ENCODE measurements around the gene SOCS7.

The SOCS7 gene

GRCh38 chr17:38322156-38322779 is 29.4 kb upstream of the SOCS7 start:
- TF ChIP-seq FOXM1 (IDR thresholded peaks at IDR 0.05; ENCODE audit: borderline replicate concordance, low read depth), result no peak
- TF ChIP-seq RAD21 (IDR thresholded peaks at IDR 0.05; ENCODE audit: low read depth), result peak; percentile 46
- TF ChIP-seq USF1 (IDR thresholded peaks at IDR 0.05), result no peak
- TF ChIP-seq CREB1 (IDR thresholded peaks at IDR 0.05; ENCODE audit: low read depth), result no peak
- TF ChIP-seq YY1 (IDR thresholded peaks at IDR 0.05; ENCODE audit: low read depth), result no peak

GRCh38 chr17:38322897-38323296 is 28.7 kb upstream of the SOCS7 start:
- TF ChIP-seq TCF12 (IDR thresholded peaks at IDR 0.05; ENCODE audit: low read depth) (no peak), TEAD4 (IDR thresholded peaks at IDR 0.05) (no peak), USF1 (IDR thresholded peaks at IDR 0.05) (no peak), TAF1 (IDR thresholded peaks at IDR 0.05; ENCODE audit: low read depth) (no peak), EGR1 (IDR thresholded peaks at IDR 0.05) (no peak), NFIC (IDR thresholded peaks at IDR 0.05) (no peak), CEBPB (IDR thresholded peaks at IDR 0.05) (no peak), CREB1 (IDR thresholded peaks at IDR 0.05; ENCODE audit: low read depth) (no peak), RAD21 (IDR thresholded peaks at IDR 0.05; ENCODE audit: low read depth) (no peak), FOXM1 (IDR thresholded peaks at IDR 0.05; ENCODE audit: borderline replicate concordance, low read depth) (no peak), REST (IDR thresholded peaks at IDR 0.05; ENCODE audit: low read depth) (no peak), EP300 (IDR thresholded peaks at IDR 0.05; ENCODE audit: borderline replicate concordance) (no peak), MAX (IDR thresholded peaks at IDR 0.05) (no peak), YY1 (IDR thresholded peaks at IDR 0.05; ENCODE audit: low read depth) (no peak)

GRCh38 chr17:38324141-38324697 is 27.4 kb upstream of the SOCS7 start:
- TF ChIP-seq REST (IDR thresholded peaks at IDR 0.05; ENCODE audit: low read depth), result no peak
- TF ChIP-seq RAD21 (IDR thresholded peaks at IDR 0.05; ENCODE audit: low read depth), result no peak
- TF ChIP-seq CREB1 (IDR thresholded peaks at IDR 0.05; ENCODE audit: low read depth), result no peak
- no peak for TF ChIP-seq YY1 (IDR thresholded peaks at IDR 0.05; ENCODE audit: low read depth)
- no peak for TF ChIP-seq TEAD4 (IDR thresholded peaks at IDR 0.05)
- no peak for TF ChIP-seq TAF1 (IDR thresholded peaks at IDR 0.05; ENCODE audit: low read depth)
- TF ChIP-seq NFIC (IDR thresholded peaks at IDR 0.05), result no peak
- TF ChIP-seq EP300 (IDR thresholded peaks at IDR 0.05; ENCODE audit: borderline replicate concordance), result no peak
- no peak for TF ChIP-seq USF1 (IDR thresholded peaks at IDR 0.05)

- TF ChIP-seq TAF1 (IDR thresholded peaks at IDR 0.05; ENCODE audit: low read depth), result no peak
- TF ChIP-seq TEAD4 (IDR thresholded peaks at IDR 0.05), result no peak
- no peak for TF ChIP-seq EP300 (IDR thresholded peaks at IDR 0.05; ENCODE audit: borderline replicate concordance)
- TF ChIP-seq ZBTB7A (IDR thresholded peaks at IDR 0.05; ENCODE audit: low read depth), result no peak
- TF ChIP-seq MAX (IDR thresholded peaks at IDR 0.05), result no peak
- TF ChIP-seq FOXM1 (IDR thresholded peaks at IDR 0.05; ENCODE audit: borderline replicate concordance, low read depth), result no peak
- no peak for TF ChIP-seq YY1 (IDR thresholded peaks at IDR 0.05; ENCODE audit: low read depth)
- no peak for TF ChIP-seq EGR1 (IDR thresholded peaks at IDR 0.05)
- TF ChIP-seq CEBPB (IDR thresholded peaks at IDR 0.05), result no peak
Observed at GRCh38 chr17:38324772-38325171, 26.9 kb upstream of the SOCS7 start.

GRCh38 chr17:38325221-38325851 is 26.3 kb upstream of the SOCS7 start:
- TF ChIP-seq TEAD4 (IDR thresholded peaks at IDR 0.05) (no peak), EGR1 (IDR thresholded peaks at IDR 0.05) (no peak), NFIC (IDR thresholded peaks at IDR 0.05) (no peak), FOXM1 (IDR thresholded peaks at IDR 0.05; ENCODE audit: borderline replicate concordance, low read depth) (no peak), TAF1 (IDR thresholded peaks at IDR 0.05; ENCODE audit: low read depth) (no peak), USF1 (IDR thresholded peaks at IDR 0.05) (no peak), EP300 (IDR thresholded peaks at IDR 0.05; ENCODE audit: borderline replicate concordance) (no peak), YY1 (IDR thresholded peaks at IDR 0.05; ENCODE audit: low read depth) (no peak), TCF12 (IDR thresholded peaks at IDR 0.05; ENCODE audit: low read depth) (no peak), CEBPB (IDR thresholded peaks at IDR 0.05) (no peak), REST (IDR thresholded peaks at IDR 0.05; ENCODE audit: low read depth) (no peak), ZBTB7A (IDR thresholded peaks at IDR 0.05; ENCODE audit: low read depth) (no peak), RAD21 (IDR thresholded peaks at IDR 0.05; ENCODE audit: low read depth) (no peak), CREB1 (IDR thresholded peaks at IDR 0.05; ENCODE audit: low read depth) (no peak), MAX (IDR thresholded peaks at IDR 0.05) (no peak)

Data from Ishikawa (cell line).